ENCODE results near the gene PPM1H.

DNA sequence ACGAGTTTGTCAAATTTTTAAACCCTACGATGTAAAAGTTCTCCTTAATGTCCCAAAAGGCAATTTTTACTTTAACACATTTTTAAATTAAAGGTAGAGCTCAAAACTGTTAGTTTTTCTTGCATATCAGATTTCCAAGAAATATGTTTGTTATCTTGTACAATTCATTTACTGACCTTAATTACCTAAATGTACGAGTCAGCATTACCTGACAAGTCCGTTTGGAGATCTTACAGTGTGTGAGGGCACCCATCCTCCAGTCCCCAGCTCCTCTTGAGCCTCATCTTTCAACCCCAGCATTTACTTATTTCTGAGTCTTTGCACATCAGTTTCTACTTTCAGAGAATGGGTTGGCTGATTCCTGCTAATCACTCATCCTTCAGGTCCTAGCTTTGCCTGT, 23.7 kb downstream of the PPM1H start:
- TF ChIP-seq POLR2A (IDR thresholded peaks at IDR 0.05) (no peak), EP300 (IDR thresholded peaks at IDR 0.05) (no peak), CTCF (IDR thresholded peaks at IDR 0.05) (no peak), POLR2AphosphoS5 (IDR thresholded peaks at IDR 0.05) (no peak)

Measured in sigmoid colon (tissue), 4 donors.